Fibroblast of skin of right biceps (primary cell): ENCODE results near the gene SYCE3.

Experiments used
- DNase-seq: peaks from one replicate; pipeline ENCODE4 v3.0.0-alpha.2; 2013

Gene SYCE3

DNA sequence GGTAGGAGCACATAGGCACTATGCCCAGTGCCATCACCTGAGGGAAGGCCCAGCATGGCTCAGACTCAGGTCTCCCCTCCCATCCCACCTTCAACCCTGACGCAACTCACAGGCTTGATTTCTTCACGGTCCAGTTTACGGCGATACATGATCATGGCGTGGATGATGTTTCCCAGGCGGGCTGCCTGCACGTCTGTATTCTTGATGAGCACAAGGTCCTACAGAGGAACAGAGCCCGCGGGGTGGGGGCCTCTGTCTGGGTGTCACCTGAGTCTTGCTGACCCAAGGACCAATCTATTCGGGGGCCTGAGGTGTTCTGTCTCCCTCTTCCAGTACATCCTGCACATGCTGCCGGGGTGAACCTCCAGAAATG lies 11.7 kb upstream of the SYCE3 start:
- no peak for DNase-seq

DNA sequence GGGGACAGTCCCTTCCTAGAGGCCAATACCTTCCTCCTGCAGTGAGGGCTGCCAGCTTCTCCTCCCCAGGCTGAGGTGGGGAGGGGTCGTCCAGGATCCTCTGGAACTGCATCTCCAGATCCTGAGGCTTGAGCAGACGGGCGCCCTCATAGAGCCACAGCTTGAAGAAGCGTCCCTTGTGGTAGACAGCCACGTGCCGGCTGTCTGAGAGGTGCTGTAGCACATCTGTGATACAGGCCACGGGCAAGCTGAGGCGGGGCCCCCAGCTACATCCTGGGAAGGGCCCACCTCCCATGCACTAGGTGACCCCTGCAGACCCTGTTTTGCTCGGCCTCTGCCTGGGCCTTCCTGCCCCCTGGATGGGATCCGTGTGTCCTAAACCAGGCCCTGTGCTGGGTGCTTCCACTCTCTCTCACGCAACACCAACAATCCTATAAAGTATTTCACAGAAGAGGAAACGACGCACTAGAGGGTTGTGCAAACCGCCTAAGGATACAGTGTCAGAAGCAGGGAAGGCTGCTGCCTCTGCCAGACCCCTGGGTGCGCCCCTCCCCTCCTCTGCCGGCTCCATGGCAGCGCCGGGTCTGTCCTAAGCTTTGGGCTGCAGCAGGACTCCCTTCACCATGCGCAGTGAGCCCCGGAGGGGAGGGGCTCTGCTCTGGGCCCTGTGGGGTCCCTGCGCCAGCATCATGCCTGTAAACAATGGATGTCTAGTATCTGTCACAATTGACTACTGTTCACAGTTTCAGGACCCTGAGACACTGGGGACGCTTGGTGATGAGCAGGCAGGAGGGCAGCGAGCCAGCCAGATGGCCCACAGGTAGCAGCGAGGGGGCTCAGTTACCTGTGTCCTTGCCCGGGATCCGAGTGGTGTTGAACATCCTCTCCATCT lies 11.0 kb upstream of the SYCE3 start:
- DNase-seq = no peak

DNA sequence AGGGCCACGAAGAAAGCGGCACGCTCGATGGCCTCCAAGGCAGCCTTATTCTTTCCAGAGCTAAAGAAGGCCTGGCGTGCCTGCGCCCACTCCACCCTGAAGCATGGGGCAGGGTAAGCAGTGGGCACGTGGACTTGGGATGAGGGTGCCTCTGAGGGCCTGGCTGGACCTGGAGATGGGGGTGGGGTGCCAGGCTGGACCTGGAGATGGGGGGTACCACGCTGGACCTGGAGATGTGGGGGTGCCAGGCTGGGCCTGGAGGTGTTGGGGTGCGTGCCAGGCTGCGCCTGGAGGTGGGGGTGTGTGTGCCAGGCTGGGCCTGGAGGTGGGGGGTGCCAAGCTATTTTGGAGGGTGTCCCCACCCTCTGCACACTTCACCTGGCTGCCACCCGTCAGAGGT lies 10.2 kb upstream of the SYCE3 start:
- DNase-seq = no peak

DNA sequence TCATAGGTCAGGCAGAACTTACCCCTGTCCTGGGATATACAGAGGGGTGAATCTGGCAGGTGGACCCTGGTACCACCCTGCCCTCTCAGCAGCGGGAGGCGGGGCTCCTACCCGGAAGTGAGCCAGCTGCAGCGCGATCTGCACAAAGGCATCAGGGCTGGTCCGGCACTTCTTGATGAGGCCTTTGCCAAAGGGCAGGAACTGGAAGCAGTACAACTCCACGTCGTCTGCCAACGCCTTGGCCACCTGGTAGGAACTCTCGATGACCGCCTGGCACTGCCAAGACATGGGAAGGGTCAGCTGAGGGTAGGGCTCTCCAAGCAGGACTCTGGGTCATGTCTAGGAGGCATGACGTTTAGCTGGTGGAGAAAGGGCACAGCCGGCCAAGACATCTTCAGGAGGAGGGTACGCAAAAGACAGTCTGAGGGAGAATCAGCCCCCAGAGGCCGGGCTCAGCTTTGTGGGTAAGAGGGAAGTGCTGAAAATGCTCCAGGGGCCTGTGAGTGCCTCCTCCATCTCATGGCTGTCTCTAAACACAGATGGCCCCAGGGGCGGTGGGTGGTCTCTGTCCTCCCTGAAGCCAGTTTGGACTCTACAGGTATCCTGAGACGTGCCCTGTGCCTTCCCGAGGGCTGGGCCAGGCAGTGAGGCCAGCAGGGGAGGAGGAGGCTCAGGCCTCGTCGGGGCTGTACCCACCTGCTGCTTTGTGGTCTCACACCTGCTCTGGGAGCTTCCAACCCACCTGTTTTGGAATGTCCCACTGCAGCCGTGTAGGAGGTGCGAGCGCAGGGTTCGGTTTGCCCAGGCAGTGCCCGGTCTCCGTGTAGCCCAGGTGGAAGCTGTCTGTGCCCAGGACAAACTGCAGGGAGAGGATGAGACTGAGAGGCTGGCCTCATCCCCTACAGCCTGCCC lies 8.8 kb upstream of the SYCE3 start:
- DNase-seq = no peak

DNA sequence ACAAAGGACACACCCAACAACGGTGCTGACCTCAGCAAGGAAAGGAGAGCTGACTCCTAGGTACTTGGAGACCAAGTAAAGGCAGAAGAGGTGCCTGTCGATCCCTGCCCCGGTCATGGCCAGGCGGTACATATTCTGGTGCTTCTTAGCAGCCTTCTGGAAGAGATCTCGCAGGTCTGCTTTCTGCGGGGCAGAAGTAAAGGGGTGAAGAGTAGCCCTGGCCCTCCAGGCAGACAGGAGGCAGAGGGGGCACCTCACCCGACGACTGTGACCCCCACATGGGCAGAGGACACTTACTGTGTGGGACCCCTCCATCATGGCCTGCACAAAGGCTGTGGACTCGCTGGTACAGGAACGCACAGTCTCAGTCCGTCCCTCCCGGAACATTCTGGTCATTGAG lies 8.1 kb upstream of the SYCE3 start:
- DNase-seq = no peak

DNA sequence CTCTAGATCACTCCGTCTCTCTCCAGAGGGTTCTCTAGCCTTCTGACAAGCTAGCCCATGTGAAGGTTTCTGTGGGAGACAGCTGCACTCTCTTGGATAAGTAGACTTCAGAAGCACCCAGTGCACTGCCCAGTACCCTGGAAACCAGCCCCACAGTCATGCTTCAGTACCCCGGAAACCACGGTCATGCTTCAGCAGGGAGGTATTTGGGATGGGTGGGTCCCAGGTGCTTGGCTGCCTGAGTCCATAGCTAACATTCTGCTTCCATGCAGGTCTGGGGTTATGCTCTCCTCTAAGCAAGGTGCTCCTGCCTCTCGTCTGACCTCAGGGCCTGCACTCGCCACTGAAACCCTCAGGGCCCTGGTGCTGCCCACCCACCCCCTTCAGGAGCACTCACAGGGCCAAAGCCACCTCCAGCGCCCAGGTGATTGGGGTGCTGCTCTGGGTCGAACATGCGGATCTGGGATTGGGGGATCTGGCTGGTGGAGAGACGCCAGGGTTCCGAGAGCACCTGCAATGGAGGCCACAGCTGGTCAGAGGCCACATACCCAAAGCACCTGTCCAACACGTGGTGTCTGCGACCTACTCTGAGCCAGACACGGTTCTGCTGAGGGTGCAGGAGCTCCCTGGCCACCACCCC lies 7.3 kb upstream of the SYCE3 start:
- no peak for DNase-seq

DNA sequence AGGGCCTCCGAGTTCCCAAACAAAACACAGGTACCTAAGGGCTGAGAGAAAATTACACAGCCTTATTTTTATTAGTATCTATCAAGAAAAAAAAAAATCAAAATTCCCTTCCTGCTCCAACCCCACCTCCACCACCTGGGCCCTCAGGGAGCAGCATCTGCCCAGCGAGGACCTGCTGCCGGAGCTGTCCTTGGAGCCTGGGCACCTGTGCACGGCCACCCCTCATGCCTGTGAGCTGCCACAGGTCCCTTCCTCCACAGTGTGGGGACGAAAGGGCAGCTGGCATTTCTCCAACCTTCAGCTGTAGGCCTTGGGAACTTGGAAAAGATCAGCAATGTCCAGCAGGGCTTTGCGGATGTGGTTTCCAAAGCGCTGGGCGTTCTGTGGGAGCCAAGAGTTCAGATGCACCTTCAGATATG lies 6.3 kb upstream of the SYCE3 start:
- no peak for DNase-seq

DNA sequence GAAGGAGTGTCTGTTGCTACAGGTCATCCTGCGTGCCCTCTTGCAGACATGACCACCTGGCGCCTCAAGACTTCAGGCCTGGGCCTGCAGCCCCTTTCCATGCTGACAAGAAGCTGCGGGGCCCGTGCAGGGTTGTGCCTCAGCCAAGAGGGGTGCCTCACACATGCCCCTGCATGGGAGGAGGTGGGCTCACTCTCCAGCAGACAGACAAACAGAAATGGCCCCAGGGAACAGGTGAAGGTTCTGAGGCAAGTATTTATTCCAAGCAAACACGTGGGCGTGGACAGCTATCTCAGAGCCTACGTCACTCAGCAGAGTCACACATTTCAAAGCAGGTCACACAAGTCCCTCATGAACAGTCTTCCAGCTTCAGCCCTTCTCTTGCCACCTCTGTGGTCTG lies 5.9 kb upstream of the SYCE3 start:
- DNase-seq = no peak

DNA sequence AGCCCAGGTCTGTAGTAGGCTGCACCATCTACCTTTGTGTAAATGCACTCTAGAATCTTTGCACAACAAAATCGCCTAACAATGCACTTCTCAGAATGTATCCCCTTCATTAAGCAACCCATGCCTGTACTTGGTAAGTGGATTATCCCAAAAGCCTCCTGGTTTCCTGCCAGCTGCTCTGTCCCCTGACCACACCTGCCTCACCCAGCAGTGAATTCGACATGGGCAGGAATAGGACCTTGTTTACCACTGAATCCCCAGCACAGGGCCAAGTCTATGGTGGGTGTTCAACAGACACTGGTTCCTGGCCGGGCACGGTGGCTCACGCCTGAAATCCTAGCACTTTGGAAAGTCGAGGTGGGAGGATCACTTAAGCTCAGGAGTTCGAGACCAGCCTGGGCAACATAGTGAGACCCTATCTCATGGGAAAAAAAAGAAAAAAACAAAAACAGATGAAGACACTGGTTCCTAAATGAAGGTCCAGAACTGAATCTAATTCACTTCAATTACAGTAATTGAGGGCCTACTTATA lies 5.1 kb upstream of the SYCE3 start:
- DNase-seq = no peak

DNA sequence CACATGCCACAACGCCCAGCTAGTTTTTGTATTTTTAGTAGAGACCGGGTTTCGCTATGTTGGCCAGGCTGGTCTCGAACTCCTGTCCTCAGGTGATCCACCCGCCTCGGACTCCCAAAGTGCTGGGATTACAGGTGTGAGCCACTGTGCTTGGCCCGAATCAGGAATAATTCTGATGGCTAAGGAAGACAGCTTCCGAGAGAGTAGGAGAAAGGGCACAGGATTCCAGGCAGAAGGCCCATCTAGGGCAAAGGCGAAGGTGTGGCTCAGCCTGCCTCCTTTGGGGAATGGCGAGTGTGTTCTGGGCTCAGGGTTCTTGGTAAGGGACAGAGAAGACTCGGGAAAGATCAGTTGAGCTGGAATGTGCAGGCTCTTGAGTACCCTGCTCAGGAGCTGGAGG lies 1.6 kb upstream of the SYCE3 start:
- DNase-seq = no peak

DNA sequence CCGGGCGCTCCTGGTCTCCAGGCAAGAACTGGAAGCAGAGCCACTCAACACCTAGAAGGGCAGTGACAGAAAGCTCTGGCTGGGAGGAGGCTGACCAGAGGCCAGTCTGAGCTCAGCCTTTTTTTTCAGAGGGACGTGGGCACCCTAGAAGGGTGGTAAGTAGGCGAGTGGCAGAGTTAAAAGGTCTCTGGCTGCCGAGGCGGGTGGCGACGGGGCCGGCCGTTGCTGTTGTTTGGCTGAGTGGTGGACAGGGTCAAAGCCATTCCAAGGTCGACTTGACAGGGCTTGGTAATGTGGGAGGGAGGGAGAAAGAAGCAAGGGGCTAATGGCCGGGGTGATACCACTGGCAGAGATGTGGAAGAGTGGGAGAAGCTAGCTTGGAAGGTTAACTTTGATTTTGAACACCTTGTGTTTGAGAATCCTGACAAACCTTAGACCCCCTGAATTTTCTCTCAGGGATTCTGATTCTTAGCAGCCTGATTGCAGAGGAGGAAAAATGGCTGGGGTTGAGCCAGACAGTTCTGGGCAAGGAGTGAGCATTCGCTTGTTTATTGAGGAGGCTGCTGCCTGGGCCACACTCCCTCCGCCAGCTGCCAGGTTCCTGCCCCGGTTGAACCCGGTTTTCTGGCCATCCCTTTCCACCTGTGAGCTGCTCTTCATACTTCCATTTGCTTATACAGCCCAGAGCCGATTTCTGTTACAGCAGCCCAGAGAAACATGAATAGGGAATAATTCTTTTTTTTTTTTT lies 868 bp upstream of the SYCE3 start:
- DNase-seq = no peak

DNA sequence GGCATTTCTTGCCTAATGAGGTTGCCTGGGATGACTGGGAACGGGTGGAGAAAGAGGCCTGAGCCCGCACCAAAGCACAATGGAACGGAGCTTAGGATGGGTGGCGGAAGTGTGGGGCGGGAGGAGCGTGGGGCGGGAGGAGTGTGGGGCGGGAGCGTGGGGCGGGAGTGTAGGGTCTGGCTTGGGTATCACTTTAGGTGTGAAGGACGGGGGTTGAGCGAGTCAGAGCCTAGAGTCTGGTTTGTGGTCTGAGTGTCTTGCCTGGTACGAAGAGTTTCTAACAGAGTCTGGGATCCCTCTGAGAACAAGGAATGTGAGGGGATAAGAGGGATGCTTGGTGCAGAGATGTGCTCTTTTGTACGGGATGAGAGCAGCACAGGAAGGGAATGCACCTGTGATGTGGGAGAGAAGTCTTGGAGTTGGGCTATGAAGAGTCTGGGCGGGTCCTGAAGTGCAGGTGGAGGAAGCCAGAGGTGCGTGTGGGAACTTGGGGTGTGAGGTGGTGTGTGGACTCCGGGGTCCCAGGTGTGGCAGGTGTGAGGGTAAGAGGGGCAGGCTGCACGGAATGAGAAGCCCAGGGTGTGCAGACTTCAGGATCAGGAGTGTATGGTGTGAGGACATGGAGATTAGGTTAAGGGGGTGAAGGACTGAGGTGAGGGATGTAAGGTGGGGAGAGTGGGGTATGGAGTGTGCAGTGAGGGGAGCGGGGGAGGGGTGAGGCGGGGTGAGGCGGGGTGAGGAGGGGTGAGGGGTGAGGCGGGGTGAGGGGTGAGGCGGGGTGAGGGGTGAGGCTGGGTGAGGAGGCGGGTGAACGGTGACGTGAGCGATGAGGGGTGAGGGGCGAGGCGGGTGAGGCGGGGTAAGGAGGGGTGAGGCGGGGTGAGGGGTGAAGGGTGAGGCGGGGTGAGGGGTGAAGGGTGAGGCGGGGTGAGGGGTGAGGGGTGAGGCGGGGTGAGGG lies 1.0 kb downstream of the SYCE3 start:
- DNase-seq = no peak

DNA sequence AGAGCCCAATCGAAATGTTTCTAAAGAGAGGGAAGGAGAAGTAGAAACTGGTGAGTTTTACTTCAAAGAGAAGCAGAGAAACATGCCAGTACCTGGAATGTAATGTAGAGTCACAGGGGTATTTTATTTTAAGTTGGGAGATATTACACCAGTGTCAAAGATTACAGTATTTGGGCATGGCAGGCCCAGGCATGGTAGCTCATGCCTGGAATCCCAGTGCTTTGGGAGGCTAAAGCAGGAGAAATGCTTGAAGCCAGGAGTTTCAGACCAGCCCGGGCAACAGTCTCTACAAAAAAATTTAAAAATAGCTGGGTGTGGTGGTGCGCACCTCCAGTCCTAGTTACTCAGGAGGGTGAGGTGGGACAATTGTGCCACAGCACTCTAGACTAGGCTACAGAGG lies 2.7 kb downstream of the SYCE3 start:
- no peak for DNase-seq

DNA sequence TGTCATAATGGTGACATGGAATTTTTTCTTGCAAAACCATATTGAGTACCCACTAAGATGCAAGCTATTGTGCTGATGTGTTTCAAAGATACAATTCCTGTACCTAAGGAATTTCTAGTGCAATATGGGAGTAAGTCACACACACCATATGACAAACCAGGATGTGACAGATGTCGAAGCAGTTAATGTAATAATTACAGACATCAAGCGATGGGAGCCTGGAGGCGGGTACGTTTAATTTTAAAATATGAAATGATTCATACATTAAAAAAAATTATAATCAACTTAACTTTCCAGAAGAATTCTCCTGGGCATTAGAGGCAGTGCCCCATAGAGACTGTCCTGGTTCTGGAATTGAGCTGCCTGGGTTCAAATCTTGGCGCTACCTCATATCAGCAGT lies 6.0 kb downstream of the SYCE3 start:
- DNase-seq = no peak

DNA sequence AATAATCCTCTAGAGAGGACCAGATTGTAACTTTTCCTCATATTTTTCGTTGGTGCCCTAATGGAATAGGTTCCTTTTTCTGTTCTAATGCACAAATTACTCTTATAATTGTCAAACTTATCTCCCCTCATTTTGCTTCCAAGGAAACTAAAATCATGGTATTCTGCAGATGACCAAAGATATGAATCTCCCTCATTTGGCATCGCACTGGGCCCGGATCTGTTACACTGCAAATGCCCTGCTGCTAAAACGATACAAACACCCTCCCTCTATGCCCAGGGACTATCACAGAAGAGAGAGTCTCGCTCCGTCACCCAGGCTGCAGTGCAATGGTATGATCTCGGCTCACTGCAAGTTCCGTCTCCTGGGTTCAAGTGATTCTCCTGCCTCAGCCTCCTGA lies 9.4 kb downstream of the SYCE3 start:
- DNase-seq = no peak

DNA sequence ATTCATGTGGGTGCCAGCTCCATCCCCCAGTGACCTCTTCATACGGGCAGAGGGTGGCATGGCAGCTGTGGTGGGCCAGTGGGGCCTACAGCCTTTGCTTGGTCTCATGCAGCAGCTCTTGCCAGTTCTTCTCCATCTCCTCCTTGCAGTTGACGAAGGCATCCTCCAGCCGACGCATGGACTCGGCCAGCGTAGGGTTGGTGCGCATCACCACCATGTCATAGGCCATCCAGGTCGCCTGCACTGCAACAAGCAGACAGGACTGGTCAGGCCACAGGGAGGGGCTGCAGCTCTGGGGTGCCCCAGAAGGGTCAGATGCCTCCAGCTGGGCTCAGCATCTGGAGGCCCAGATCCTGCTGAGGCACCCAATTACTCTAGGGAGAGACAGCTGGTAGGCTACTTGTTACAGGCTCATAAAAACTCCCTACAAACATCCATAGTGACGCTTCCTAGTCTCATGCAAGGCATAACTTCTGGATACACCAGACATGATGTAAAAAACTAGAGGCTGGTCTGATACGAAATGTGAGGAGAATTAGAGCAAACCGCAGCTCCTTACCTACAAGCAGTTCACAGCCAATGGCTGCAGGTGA lies 11.5 kb downstream of the SYCE3 start:
- DNase-seq = no peak

DNA sequence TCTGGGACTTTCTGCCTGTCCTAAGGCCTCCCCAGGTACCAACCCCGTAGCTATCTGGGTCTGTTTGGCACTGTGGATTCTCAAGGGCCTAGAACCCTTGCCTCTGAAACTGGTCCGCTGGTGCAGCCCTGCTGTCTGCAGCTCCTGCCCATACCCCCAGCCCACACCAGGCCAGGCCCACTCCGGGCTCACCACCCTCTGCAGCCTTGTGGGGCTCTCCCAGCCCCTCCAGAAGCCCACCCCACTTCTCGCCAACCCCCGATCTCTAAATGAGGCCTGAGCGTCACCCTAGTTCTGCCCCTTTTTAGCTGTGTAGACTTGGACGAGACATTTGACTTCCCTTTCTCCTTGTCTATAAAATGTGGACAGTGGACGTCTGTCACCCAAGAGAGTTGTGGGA lies 12.3 kb downstream of the SYCE3 start:
- DNase-seq = no peak

DNA sequence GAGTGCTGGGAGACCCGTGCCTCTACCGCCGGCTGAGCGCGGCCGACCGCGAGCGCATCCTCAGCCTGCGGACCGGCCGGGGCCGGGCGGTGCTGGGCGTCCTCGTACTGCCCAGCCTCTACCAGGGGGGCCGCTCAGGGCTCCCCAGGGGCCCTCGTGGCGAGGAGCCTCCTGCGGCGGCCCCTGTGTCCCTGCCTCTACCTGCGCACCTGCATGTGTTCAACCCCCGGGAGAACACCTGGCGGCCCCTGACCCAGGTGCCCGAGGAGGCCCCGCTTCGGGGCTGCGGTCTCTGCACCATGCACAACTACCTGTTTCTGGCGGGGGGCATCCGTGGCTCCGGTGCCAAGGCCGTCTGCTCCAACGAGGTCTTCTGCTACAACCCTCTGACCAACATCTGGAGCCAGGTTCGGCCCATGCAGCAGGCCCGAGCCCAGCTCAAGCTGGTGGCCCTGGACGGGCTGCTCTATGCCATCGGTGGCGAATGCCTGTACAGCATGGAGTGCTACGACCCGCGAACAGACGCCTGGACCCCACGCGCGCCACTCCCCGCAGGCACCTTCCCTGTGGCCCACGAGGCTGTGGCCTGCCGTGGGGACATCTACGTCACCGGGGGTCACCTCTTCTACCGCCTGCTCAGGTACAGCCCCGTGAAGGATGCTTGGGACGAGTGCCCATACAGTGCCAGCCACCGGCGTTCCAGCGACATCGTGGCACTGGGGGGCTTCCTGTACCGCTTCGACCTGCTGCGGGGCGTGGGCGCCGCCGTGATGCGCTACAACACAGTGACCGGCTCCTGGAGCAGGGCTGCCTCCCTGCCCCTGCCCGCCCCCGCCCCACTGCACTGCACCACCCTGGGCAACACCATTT lies 13.6 kb downstream of the SYCE3 start:
- no peak for DNase-seq

DNA sequence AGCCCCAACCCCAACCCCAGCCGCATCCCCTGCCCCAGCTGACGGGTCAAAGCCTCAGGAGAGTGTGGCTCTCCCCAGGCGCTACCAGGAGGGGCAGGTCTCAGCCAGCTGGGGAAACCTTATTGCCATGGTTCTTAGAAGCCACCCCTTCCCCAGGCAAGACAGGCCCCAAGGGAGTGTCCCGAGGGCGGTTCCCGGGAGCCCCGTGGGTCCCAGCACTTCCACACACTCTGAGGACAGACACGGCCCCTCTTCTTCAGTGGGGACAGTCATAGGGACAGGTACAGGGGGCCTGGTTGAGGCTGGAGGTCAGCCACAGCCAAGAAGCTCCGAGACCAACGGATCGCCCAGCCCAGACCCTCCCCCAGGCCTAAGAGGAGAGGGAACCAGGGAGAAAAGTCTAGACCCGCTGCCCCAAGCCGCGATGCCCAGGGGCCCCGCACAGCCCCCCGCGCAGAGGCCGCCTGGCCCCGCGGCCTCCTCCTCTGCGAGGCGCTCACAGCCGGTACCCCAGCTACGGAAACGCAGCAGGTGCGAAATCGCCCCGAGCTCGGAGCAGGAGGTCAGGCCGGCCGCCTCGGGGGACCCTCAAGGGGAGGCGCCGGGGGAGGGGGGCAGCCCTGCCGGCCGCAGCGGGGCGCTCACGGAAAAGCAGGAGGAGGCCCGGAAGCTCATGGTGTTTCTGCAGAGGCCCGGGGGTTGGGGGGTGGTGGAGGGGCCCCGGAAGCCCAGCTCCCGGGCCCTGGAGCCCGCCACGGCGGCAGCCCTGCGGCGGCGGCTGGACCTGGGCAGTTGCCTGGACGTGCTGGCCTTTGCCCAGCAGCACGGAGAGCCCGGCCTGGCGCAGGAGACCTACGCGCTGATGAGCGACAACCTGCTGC lies 14.4 kb downstream of the SYCE3 start:
- no peak for DNase-seq
